Uterus (tissue), 4 donors: ENCODE results near the gene PER2. TPM values are rescaled to one million over a fixed set of nuclear protein-coding genes. Genes with fewer than 3 reads are reported as not detected.
"Not testable (repeated sequence)": the region's sequence is repeated elsewhere in the genome, so short reads cannot be mapped to it uniquely, and the experiment has no call there.

Experiments used
- DNase-seq, 2 donors: peaks; one replicate each; pipeline ENCODE4 v3.0.0-alpha.2; 2019 to 2020
- H3K27ac ChIP-seq, 2 donors: fragments of 200-600 bp; sonication (generic); 1 replicate in 1 of 2; 2 replicates in 1 of 2; pipeline ENCODE4 v1.5.1; 2016 to 2018
- H3K27me3 ChIP-seq, 2 donors: fragments of 200-600 bp; sonication (generic); one replicate each; pipeline ENCODE4 v1.5.1; 2018 to 2019; ENCODE audit warnings: control low read depth in 1 of 2
- H3K36me3 ChIP-seq, 2 donors: fragments of 200-600 bp; sonication (generic); one replicate each; pipeline ENCODE4 v1.5.1; 2019; ENCODE audit warnings: control low read depth in 1 of 2
- H3K4me1 ChIP-seq, 2 donors: fragments of 200-600 bp; sonication (generic); one replicate each; pipeline ENCODE4 v1.5.1; 2018 to 2019; ENCODE audit warnings: control low read depth in 1 of 2
- H3K4me3 ChIP-seq, 2 donors: fragments of 200-600 bp; sonication (generic); 1 replicate in 1 of 2; 2 replicates in 1 of 2; pipeline ENCODE4 v1.5.1; 2018 to 2019; ENCODE audit warnings: mild to moderate bottlenecking in 1 of 2
- H3K9me3 ChIP-seq, 2 donors: fragments of 200-600 bp; sonication (generic); one replicate each; pipeline ENCODE4 v1.5.1; 2019; ENCODE audit warnings: control low read depth in 1 of 2
- CTCF ChIP-seq, 4 experiments: fragments of 200-600 bp in 2 of 4; fragments of 450-650 bp in 2 of 4; sonication (generic) in 2 of 4; IDR thresholded peaks; one replicate each; pipeline ENCODE4 v1.5.1; 2016 to 2019; ENCODE audit warnings: antibody characterized with exemption in 4 of 4, mild to moderate bottlenecking in 2 of 4, moderate library complexity in 1 of 4
- POLR2A ChIP-seq, 2 donors: fragments of 450-650 bp; IDR thresholded peaks; one replicate each; pipeline ENCODE4 v1.6.1; 2016; ENCODE audit warnings: antibody characterized with exemption in 2 of 2, mild to moderate bottlenecking in 1 of 2, moderate library complexity in 1 of 2
- intact Hi-C: fragments of 100-400 bp; cut with DNase I; formaldehyde crosslinking; loops from one replicate; pipeline ENCODE4 v1.15.1; 2023; ENCODE audit warnings: low total_unique reads
- total RNA-seq, 4 donors: library from RNA; depleted of rRNA in 3 of 4; stranded (reverse); fragments of >200 nt in 3 of 4; gene quantifications; one replicate each; pipeline versions ENCODE4 v1.1.0 to v1.2.4, GENCODE V29; 2014 to 2023
- donor health status: DM: yes; HTN: yes; CAD: no.

PER2 gene
- total RNA-seq, result 10 to 100 TPM in 3 of 4 donors, 1 to 10 TPM in 1; 2.9 to 40.9 (median 19.9) TPM

- intact Hi-C loops, result no loop called here
- Histone ChIP-seq H3K27me3 (no peaks in the 10 kb centered on the region), H3K27ac (peak within 1 kb of the TSS; percentile 87 to 96), H3K4me3 (peak within 1 kb of the TSS; percentile 59 to 85), H3K9me3 (no peaks in the 10 kb centered on the region), H3K36me3 (no peaks in the 10 kb centered on the region), H3K4me1 (peaks cover 12 to 13% of the 10 kb centered on the region in 2 donors)
- TF ChIP-seq POLR2A (IDR thresholded peaks at IDR 0.05) (peak in 1 of 2 donors; percentile 39), CTCF (IDR thresholded peaks at IDR 0.05) (peak in 2 of 4 experiments; percentile 16 to 30)
- peak; percentile 74 to 75 for DNase-seq
These were observed at the start of gene PER2 for GRCh38 chr2:238287737-238288649. PER2 (minus strand) TSS chr2:238288610; CDS start chr2:238277936, 10,674 bp downstream.

GRCh38 chr2:238337846-238338245, 49.4 kb upstream of the PER2 start:
- no peak for DNase-seq
- Histone ChIP-seq H3K9me3 (no peaks in the 10 kb centered on the region), H3K36me3 (peaks cover 0 to 3% of the 10 kb centered on the region in 2 donors), H3K4me3 (no peak overlapping the region), H3K4me1 (no peaks in the 10 kb centered on the region), H3K27ac (no peak overlapping the region), H3K27me3 (no peaks in the 10 kb centered on the region)
- TF ChIP-seq CTCF (IDR thresholded peaks at IDR 0.05) (no peak), POLR2A (IDR thresholded peaks at IDR 0.05) (no peak)
- intact Hi-C loops, result no loop called here

GRCh38 chr2:238336793-238337444, 48.5 kb upstream of the PER2 start:
- intact Hi-C loops, result no loop called here
- Histone ChIP-seq H3K27ac (no peak overlapping the region), H3K4me1 (no peaks in the 10 kb centered on the region), H3K36me3 (peaks cover 0 to 3% of the 10 kb centered on the region in 2 donors), H3K27me3 (no peaks in the 10 kb centered on the region), H3K4me3 (no peak overlapping the region), H3K9me3 (no peaks in the 10 kb centered on the region)
- no peak for DNase-seq
- TF ChIP-seq CTCF (IDR thresholded peaks at IDR 0.05), result no peak
- TF ChIP-seq POLR2A (IDR thresholded peaks at IDR 0.05), result no peak

GRCh38 chr2:238336151-238336550, 47.7 kb upstream of the PER2 start:
- peaks cover 0 to 3% of the 10 kb centered on the region in 2 donors for H3K36me3 ChIP-seq
- no peaks in the 10 kb centered on the region for H3K27me3 ChIP-seq
- H3K9me3 ChIP-seq, result no peaks in the 10 kb centered on the region
- TF ChIP-seq CTCF (IDR thresholded peaks at IDR 0.05) (no peak), POLR2A (IDR thresholded peaks at IDR 0.05) (no peak)
- H3K4me1 ChIP-seq, result no peaks in the 10 kb centered on the region
- no peak for DNase-seq
- H3K27ac ChIP-seq, result no peak overlapping the region
- H3K4me3 ChIP-seq, result no peak overlapping the region
- intact Hi-C loops, result no loop called here

- H3K9me3 ChIP-seq, H3K4me3 ChIP-seq, H3K36me3 ChIP-seq, intact Hi-C loops, H3K27ac ChIP-seq, H3K27me3 ChIP-seq, DNase-seq, H3K4me1 ChIP-seq: not testable (repeated sequence)
These were observed 47.2 kb upstream of the PER2 start for GRCh38 chr2:238335591-238335990.
